ENCODE measurements around the gene SEC24A.

The SEC24A gene

GRCh38 chr5:134604908-134605307 lies 43.7 kb upstream of the SEC24A start:
- H2AFZ ChIP-seq (ENCODE audit: low read depth, low read length, severe bottlenecking): no peak overlapping the region
- H3K9me2 ChIP-seq (replicated peaks; ENCODE audit: insufficient read depth, low read length): no peaks in the 10 kb centered on the region
- H3K9me3 ChIP-seq (ENCODE audit: insufficient read depth, low read length): no peaks in the 10 kb centered on the region
- no peak overlapping the region for H3K9ac ChIP-seq (ENCODE audit: low read length)
- H3F3A ChIP-seq (ENCODE audit: insufficient read depth): peaks cover 3% of the 10 kb centered on the region; the same call in 1 of the 2 replicates
- TF ChIP-seq CTCF (IDR thresholded peaks at IDR 0.05; ENCODE audit: insufficient read depth, low read length, poor library complexity, severe bottlenecking): no peak
- TF ChIP-seq EZH2phosphoT487 (conservative IDR thresholded peaks at IDR 0.05; ENCODE audit: low read length): no peak
- peaks cover 25% of the 10 kb centered on the region; the same call in 1 of the 2 replicates for H3K36me3 ChIP-seq (ENCODE audit: low read length)
- H3K27me3 ChIP-seq (ENCODE audit: low read length): no peaks in the 10 kb centered on the region
- no peaks in the 10 kb centered on the region for H3K79me2 ChIP-seq (ENCODE audit: insufficient read depth, low read length)
- H3K4me2 ChIP-seq (ENCODE audit: low read depth, low read length, poor library complexity, severe bottlenecking): no peak overlapping the region
- no peaks in the 10 kb centered on the region for H4K20me1 ChIP-seq (ENCODE audit: low read depth, low read length)
- no peak overlapping the region for H3K4me3 ChIP-seq (ENCODE audit: insufficient read depth, low read length, poor library complexity, severe bottlenecking)
- H3K27ac ChIP-seq (ENCODE audit: low read depth, low read length): no peak overlapping the region

GRCh38 chr5:134606726-134607125 lies 41.9 kb upstream of the SEC24A start:
- Histone ChIP-seq H3K9ac (ENCODE audit: low read length) (no peak overlapping the region), H3K27ac (ENCODE audit: low read depth, low read length) (no peak overlapping the region), H3F3A (ENCODE audit: insufficient read depth) (peaks cover 3% of the 10 kb centered on the region; the same call in 1 of the 2 replicates), H3K36me3 (ENCODE audit: low read length) (peaks cover 34% of the 10 kb centered on the region; the same call in 1 of the 2 replicates), H3K27me3 (ENCODE audit: low read length) (no peaks in the 10 kb centered on the region), H2AFZ (ENCODE audit: low read depth, low read length, severe bottlenecking) (no peak overlapping the region), H3K9me2 (replicated peaks; ENCODE audit: insufficient read depth, low read length) (no peaks in the 10 kb centered on the region), H3K79me2 (ENCODE audit: insufficient read depth, low read length) (no peaks in the 10 kb centered on the region), H3K4me3 (ENCODE audit: insufficient read depth, low read length, poor library complexity, severe bottlenecking) (no peak overlapping the region), H4K20me1 (ENCODE audit: low read depth, low read length) (no peaks in the 10 kb centered on the region), H3K9me3 (ENCODE audit: insufficient read depth, low read length) (no peaks in the 10 kb centered on the region), H3K4me2 (ENCODE audit: low read depth, low read length, poor library complexity, severe bottlenecking) (no peak overlapping the region)
- no peak for TF ChIP-seq CTCF (IDR thresholded peaks at IDR 0.05; ENCODE audit: insufficient read depth, low read length, poor library complexity, severe bottlenecking)
- no peak for TF ChIP-seq EZH2phosphoT487 (conservative IDR thresholded peaks at IDR 0.05; ENCODE audit: low read length)

- Histone ChIP-seq H3K4me3 (ENCODE audit: insufficient read depth, low read length, poor library complexity, severe bottlenecking) (no peak overlapping the region), H2AFZ (ENCODE audit: low read depth, low read length, severe bottlenecking) (no peak overlapping the region), H3K27me3 (ENCODE audit: low read length) (no peaks in the 10 kb centered on the region), H3F3A (ENCODE audit: insufficient read depth) (no peaks in the 10 kb centered on the region), H3K36me3 (ENCODE audit: low read length) (peaks cover 34% of the 10 kb centered on the region; the same call in 1 of the 2 replicates), H3K27ac (ENCODE audit: low read depth, low read length) (no peak overlapping the region), H3K9me3 (ENCODE audit: insufficient read depth, low read length) (no peaks in the 10 kb centered on the region), H3K79me2 (ENCODE audit: insufficient read depth, low read length) (no peaks in the 10 kb centered on the region), H3K4me2 (ENCODE audit: low read depth, low read length, poor library complexity, severe bottlenecking) (no peak overlapping the region), H3K9ac (ENCODE audit: low read length) (no peak overlapping the region), H4K20me1 (ENCODE audit: low read depth, low read length) (no peaks in the 10 kb centered on the region), H3K9me2 (replicated peaks; ENCODE audit: insufficient read depth, low read length) (no peaks in the 10 kb centered on the region)
- TF ChIP-seq EZH2phosphoT487 (conservative IDR thresholded peaks at IDR 0.05; ENCODE audit: low read length): no peak
- no peak for TF ChIP-seq CTCF (IDR thresholded peaks at IDR 0.05; ENCODE audit: insufficient read depth, low read length, poor library complexity, severe bottlenecking)
These were observed 40.0 kb upstream of the SEC24A start for GRCh38 chr5:134608555-134608954.

Data from SU-DHL-6 (cell line).